GDM1 (cell line): ENCODE data around the gene KLHL6.
"Not testable (repeated sequence)": the region's sequence is repeated elsewhere in the genome, so short reads cannot be mapped to it uniquely, and the experiment has no call there.

Experiments
- DNase-seq: peaks from one replicate; lab custom pipeline; 2025; lab: John Stamatoyannopoulos, UW

The KLHL6 gene, protein sequence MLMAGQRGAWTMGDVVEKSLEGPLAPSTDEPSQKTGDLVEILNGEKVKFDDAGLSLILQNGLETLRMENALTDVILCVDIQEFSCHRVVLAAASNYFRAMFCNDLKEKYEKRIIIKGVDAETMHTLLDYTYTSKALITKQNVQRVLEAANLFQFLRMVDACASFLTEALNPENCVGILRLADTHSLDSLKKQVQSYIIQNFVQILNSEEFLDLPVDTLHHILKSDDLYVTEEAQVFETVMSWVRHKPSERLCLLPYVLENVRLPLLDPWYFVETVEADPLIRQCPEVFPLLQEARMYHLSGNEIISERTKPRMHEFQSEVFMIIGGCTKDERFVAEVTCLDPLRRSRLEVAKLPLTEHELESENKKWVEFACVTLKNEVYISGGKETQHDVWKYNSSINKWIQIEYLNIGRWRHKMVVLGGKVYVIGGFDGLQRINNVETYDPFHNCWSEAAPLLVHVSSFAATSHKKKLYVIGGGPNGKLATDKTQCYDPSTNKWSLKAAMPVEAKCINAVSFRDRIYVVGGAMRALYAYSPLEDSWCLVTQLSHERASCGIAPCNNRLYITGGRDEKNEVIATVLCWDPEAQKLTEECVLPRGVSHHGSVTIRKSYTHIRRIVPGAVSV

DNA sequence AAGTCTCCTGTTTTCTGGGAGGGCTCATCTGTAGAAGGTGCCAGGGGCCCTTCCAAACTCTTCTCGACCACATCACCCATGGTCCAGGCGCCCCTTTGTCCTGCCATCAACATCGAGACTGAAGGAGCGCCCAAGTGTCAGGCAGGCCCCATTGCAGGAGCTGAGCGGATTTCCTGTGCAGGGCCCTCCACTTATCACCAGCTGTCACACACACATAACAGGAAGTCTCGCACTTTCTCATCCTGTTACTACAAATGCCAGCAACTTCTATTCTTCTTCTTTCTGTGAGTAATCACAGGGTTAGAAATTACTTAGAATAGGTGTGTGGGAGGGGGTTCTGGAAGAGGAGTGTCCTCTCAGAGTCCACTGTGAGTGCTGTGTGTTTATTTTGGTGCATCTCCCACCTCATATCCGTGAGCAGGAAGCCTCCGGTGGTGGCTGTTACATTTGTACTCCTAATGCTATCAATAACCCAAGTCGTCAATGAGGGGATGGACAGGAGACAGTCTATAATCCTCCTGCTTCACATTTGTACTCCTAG lies at the start of gene KLHL6:
KLHL6 (minus strand) TSS at position 166 of the 541 bp plus-strand sequence; CDS start at position 113, 53 bp downstream.
- peak; percentile 81 for DNase-seq

DNA sequence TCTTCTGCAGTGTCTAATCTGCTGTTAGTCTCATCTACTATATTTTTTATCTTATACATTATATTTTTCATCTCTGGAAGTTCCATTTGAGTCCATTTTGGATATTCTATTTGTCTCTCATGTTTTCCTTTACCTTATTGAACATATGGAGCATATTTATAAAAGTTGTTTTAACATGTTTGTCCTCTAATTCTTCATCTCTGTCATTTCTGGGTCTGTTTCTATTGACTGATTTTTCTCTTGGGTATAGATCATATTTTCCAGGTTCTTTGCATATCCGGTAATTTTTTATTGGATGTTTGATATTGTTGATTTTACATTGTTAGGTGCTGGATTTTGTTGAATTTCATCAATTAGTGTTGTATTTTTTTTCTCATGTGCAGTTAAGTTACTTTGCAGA lies 42.5 kb upstream of the KLHL6 start:
- no peak for DNase-seq

DNA sequence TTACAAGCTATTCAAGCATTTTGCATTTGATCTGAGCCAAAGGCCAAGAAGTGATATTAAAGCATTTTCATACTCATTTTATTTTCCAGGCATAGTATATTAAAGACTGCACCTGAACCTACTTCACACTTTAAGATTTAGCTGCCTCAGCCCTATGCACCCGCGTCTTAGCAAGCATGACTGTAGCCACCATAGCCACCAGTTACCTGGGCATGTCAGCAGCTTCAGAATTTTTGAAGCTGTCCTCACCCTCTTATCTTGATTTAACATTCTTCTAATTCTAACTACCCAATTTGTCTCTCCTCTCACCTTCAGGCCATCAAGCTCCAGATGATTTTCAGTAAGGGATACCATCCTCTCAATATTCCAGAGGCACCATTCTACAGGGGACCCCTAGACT lies 39.1 kb upstream of the KLHL6 start:
- DNase-seq: no peak

DNA sequence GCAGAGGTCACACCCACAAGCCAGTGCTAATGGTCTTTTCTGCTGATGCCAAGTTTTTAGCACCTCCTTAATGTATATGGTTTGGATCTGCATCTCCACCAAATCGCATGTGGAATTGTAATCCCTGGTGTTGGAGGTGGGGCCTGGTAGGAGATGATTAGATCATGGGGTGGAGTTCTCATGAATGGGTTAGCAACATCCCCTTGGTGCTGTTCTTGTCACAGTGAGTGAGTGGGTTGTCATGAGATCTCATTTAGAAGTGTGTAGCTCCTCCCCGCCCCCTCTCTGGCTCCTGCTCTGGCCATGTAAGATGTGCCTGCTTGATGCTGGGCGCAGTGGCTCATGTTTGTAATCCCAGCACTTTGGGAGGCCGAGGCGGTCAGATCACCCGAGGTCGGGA lies 37.3 kb upstream of the KLHL6 start:
- DNase-seq: no peak

DNA sequence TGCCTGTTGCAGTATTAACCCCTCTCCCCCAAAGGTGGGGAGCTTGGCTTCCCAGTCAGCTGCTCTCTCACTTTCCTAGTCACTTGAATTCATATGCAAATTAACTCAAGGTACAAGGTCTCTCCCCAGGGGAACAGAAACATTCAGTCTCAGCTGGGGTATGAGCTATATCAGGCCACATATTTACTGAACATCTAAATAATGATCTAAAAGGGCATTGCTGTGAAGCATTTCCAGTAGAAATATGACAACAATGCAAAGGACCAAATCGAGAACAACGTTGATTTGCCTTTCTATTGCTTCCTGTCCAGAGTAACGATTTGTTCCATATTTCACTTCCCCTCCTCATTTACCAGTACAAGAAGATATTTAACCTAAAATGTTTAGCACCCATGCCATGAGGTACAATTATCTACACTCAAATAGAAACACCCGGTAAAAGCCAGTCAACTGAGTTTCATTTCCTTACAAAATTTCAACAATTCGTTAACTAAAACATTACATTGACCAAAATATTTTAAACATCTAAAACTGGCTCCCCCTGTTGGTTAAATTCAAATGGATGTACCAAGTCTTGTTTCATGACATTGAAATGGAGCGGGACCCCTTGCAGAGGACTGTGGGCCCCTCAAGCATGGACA lies 36.5 kb upstream of the KLHL6 start:
- DNase-seq: no peak

DNA sequence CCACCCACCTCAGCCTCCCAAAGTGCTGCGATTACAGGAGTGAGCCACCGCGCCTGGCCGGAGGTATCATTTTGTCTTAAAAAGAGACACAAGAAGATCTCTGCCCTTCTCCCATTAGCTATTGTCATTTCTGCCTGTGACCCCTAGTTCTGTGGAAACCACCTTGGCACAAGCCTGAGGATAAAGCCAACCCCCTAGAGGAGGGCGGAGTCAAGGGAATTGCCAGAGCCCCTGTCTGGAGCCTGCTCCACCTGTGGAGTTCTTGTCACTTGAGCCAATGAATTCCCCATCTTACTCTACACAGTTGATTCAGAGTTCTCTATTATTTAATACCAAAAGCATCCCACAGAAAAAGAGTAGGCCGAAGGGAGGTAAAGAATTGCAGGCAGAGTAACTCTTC lies 34.9 kb upstream of the KLHL6 start:
- DNase-seq: no peak

DNA sequence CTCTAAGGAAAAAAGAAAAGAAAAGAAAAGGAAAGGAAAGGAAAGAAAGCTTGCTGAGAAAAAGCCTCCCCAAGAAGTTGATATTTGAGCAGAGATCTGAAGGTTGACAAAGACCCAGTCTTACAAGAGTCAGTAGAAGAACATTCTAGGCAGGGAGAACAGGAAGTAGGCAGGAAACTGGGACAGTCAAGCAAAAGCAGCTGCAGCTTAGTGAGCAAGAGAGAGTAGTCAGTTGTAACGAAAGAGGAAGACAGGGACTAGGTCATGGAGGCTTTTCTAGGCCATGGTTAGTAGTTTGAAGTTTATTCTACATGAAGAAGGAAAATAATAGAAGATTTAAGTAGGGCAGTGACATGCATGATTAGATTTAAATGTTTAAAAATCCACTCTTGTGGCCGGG lies 31.8 kb upstream of the KLHL6 start:
- DNase-seq: peak; percentile 30

DNA sequence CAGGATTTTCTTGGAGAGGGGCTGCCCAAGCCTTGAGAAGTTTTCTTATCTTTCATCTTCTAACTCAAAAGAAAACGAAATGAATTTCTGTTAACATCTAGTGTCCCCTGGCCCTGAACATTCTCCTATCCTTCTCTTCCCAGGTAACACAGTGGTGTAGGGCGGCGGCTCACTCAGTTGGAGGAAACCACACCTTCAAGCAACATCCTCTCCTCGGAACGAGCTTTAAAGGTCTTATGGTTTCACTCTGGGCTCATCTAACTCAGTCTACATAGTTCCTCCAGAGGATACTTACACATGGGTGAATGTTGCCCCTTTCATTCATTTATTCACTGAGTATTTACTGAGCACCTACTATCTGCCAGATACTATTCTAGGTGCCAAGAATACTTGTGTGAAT lies 31.0 kb upstream of the KLHL6 start:
- no peak for DNase-seq

DNA sequence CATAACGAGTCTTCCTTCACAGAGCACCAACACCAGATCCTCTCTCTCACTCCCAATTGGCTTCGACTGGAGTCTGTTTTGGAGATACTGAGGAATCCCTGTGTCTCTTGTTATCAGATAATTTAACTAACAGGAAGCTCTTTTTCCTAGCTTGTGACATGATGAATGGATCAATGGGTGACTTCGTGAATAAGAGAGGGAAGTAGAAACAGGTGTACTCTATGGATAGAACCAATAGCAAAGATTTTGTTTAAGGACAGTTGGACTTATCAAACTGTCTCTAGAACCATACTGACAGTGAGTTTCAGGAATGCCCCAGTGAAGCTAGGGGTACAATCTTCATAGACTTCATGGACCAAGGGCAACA lies 29.4 kb upstream of the KLHL6 start:
- no peak for DNase-seq

DNA sequence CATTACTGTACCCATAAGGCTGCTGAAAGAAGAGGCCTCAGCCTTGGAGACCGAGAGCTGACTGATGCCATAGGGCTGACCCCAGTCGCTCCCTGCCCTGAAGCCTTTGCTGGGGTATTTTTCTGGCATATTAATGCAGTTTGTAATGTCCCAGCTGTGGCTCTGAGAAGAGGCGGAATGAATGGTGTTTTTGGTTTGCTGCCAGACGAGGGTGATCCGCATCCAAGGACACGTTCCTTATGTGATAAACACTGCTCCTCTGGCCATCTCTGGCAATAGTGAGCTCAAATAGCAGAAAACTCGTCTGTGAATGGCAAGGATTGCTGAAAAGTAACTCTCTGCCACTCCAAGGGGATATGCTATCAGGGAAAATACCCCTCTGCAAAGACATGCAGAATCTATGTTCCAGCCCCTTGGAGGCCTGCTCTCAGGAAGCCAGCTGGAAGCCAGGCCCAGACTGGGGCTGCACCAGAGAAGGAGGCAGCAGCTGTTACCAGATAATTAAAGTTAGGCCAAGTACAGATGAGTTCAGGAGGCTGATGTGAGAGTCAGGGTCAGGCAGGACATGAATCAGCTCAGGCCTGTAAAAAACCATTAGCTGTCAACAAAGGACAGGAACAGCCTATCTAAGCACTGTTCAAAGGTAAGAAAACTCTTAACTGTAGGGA lies 28.9 kb upstream of the KLHL6 start:
- no peak for DNase-seq

DNA sequence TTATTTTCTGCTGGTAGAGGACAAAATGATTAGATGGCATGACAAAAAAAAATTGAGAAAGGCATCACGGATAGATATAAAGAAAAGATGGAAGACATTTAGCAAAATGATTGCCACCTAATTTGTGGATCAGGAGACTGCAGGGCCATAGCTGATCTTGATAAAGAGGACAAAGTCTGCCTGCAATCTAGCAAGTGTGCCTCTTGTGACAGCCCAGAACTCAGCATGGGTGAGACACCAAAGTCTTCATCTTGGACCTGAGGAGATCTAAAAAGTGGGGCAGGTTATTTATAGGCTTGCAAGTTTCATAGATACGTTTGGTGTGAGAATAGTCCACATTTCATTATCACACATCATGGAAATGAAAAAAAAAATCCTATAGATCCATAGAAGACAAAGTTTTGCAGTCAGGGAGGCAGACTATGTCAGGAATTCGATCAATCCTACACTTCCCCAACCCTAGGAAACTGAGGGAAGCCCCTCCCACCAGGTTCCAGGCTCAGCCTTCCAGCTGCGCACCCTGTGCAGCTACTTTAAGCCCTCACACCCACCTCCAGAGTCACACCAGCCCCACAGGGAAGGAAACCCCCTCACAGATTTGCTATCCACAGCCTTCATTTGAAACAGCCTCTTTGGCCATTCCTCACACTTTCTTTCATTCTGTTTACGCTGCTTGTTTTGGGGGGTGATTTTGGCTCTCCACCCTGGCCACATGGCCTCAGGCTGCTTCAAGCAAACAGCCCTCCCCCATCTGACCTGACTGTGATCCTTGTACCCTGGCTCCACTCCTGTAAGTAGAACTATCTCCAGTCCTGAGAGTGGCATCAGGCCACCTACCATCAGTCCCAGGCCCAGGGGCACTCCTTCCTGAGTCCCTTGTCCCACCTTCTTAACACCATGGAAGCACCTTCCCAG lies 28.1 kb upstream of the KLHL6 start:
- no peak for DNase-seq

DNA sequence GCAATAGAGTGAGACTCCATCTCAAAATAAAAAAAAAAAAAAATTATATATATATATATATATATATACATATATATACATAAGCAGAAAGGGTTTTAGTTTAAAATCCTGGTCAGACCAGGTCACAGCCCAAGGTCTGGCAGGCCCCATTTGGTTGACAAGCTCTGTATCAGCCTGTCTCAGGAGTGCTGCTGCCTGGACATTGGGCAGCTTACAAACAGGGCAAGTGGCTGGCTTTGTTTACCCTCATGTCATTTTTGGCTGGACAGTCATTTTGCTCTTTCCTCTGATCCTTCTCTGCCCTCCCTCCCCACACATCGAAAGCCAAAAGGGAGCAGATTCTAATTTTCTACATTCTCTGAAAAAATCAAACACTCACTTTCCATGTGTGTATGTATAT lies 26.7 kb upstream of the KLHL6 start:
- DNase-seq: no peak

DNA sequence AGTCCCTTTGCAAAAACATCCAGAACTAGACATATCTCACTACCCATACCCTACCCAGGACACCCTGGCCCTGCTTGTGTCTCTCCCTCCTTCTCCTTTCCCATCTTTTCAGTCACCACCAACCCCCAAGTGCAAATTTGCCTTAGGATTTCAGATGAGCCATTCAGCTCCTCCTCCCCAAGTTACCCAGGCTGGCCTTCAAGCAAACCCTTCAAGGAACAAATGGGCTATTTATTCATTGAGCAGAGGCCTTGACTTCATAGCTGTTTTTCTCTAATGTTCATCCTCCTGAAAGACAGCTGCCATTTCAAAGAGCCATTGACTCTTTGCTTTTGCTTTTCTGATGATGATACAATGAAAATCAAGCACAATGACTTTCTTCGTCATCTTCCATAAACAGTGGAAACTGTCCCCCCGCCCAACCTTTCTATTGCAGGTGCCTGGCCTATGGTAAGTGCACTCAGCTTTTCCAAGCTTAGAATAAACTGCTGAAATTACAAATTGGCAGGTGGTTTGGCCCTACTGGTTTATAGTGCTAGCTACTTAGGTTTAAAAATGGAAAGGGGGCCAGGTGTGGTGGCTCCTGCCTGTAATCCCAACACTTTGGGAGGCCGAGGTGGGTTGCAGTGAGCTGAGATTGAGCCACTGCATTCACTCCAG lies 26.1 kb upstream of the KLHL6 start:
- no peak for DNase-seq

DNA sequence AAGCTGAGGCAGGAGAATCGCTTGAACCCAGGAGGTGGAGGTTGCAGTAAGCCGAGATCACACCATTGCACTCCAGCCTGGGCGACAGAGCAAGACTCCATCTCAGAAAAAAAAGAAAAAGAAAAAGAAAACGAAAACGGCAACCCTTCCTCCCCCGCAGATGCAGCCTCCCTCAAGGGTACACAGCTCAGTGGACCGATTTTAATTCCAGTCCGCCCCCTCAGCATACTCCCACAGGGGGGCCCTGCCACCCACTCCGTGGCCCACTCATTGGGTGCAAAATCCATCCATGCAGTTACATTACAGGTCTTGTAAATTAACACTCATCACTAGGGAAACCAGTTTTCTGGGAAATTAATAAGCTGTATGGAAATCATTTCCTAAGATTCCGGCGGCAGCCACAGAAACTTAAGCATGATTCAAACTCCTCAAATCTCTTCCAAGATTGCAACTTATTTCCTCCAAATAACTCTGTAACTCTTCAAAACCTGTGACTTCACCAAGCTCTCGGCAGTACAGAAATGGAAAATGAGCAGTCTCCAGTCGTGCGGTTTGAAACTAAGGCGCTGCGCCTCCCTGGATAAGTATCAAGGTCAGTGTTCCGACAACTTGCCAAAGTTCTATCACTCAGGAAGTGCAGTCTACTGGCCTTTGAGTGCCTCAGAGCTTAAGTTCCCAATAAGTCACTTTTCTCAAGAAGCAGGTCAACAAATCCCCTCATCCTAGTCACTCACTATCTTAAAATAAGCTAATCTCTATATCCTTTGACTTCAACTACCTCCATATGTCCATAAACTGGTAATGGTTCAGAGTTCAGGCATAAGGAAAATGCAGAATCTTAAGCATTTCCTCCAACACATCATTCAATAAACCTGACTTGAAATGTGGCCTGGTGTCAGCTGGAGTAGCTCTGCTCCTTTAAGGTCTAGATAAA lies 24.7 kb upstream of the KLHL6 start:
- no peak for DNase-seq

DNA sequence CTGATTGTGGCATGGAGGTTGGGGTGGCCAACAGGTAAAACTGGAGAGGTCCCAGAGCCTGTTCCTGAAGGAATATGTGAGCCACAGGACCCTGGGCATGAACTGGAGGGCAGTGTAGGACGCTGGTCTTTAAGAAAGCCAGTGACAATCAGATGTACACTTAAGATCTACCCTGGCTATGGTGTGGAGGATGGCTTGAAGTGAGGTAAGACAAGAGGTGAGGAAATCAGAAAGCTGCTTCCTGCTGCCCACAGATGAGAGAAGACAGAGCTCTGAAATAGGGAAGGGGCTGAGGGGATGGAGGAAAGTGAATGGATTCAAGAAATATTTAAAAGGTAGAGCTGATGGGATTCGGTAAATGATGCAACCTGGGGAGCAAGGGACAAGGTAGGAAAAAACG lies 22.7 kb upstream of the KLHL6 start:
- no peak for DNase-seq

DNA sequence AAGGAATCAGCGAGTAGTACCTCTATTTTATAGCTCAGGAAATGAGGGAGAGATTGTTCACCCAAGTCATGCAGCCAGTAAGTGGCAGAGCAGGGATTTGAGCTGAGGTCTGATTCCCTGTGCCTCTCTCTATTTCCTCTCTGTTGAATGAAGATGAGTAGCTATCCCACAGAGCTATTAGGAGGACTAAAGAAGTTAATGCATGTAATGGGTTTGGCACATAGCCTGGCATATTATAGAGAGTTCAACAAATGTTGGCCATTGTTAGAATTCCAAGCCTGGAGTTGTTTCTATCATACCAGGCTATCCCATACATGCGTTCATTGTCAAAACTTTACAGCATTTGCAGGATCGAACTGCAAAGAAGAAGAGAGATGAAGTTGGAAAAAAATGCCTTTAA lies 21.8 kb upstream of the KLHL6 start:
- DNase-seq: no peak

DNA sequence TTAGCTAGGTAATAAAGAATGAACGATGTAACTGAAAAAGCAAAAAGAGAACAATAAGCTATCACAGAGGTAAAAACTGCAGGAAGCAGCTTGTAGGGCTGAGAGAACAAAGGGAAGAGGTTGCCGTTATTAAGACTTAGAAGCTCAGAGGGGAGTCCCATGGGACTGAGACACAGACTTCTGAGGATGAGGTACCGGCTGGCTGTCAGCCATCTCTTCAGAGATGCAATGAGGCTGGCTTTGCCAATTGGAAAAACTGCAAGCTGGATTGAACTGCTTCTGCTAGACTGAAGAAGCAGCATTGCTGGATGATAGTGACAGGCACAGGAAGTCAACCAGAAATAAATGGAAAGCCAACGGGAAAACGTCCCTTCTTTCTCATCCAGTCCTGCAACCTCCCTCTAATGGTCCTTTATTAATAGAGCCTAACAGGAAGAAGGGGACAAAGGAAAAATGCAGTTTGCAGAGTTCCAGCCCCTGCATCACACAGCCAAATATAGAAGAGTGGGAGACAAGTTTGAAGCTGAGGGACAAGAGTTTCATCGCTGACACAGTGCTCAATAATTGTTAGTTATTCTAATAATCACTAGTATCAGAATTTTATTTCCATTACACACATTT lies 21.1 kb upstream of the KLHL6 start:
- DNase-seq: no peak

DNA sequence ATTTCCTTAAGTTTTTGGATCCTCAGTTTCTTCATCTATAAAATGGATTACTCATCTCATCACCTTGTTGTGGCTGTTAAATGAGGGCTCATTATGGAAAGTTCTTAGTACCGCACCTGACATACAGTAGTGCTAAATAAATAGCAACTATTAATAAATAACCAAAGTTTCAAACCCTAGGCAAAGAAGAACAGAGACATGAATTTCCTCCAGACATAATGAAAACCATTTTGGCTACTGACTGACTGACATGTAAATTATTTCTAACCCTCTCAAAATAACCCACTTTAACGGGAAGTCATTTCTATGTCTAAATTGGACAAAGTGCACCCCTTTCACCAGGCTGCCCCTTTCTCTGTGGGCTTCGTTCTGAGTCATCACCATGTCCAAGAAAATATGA lies 17.4 kb upstream of the KLHL6 start:
- DNase-seq: no peak

DNA sequence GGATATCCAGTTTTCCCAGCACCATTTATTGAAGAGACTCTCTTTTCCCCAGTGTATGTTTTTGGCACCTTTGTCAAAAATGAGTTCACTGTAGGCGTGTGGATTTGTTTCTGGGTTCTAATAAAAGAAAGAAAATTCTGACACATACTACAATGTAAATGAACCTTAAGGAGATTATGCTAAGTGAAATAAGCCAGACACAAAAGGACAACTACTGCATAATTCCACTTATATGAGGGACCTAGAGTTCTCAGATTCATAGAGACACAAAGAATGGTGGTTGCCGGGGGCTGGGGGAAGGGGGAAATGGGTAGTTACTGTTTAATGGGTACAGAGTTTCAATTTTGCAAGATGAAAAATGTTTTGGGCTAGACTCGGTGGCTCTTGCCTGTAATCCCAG lies 14.7 kb upstream of the KLHL6 start:
- DNase-seq: not testable (repeated sequence)
